Fibroblast of skin of back (primary cell): ENCODE data around the gene ATRNL1. TPM values are rescaled to one million over a fixed set of nuclear protein-coding genes. Genes with fewer than 3 reads are reported as not detected.

ENCODE experiments used
- DNase-seq: peaks from one replicate; pipeline ENCODE4 v3.0.0-alpha.2; 2013
- polyA plus RNA-seq, 2 experiments: library from polyadenylated mRNA; unstranded; fragments of 120-200 nt; gene quantifications; one replicate each; pipeline ENCODE4 v1.2.1, GENCODE V29; 2013; ENCODE audit not compliant: insufficient read length in 2 of 2

ATRNL1 gene, protein sequence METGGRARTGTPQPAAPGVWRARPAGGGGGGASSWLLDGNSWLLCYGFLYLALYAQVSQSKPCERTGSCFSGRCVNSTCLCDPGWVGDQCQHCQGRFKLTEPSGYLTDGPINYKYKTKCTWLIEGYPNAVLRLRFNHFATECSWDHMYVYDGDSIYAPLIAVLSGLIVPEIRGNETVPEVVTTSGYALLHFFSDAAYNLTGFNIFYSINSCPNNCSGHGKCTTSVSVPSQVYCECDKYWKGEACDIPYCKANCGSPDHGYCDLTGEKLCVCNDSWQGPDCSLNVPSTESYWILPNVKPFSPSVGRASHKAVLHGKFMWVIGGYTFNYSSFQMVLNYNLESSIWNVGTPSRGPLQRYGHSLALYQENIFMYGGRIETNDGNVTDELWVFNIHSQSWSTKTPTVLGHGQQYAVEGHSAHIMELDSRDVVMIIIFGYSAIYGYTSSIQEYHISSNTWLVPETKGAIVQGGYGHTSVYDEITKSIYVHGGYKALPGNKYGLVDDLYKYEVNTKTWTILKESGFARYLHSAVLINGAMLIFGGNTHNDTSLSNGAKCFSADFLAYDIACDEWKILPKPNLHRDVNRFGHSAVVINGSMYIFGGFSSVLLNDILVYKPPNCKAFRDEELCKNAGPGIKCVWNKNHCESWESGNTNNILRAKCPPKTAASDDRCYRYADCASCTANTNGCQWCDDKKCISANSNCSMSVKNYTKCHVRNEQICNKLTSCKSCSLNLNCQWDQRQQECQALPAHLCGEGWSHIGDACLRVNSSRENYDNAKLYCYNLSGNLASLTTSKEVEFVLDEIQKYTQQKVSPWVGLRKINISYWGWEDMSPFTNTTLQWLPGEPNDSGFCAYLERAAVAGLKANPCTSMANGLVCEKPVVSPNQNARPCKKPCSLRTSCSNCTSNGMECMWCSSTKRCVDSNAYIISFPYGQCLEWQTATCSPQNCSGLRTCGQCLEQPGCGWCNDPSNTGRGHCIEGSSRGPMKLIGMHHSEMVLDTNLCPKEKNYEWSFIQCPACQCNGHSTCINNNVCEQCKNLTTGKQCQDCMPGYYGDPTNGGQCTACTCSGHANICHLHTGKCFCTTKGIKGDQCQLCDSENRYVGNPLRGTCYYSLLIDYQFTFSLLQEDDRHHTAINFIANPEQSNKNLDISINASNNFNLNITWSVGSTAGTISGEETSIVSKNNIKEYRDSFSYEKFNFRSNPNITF (N-terminal part only)
- 2.2 TPM for polyA plus RNA-seq (2013, experiment 1 of 2; ENCODE audit: insufficient read length)
- 2.6 TPM for polyA plus RNA-seq (2013, experiment 2 of 2; ENCODE audit: insufficient read length)

DNA sequence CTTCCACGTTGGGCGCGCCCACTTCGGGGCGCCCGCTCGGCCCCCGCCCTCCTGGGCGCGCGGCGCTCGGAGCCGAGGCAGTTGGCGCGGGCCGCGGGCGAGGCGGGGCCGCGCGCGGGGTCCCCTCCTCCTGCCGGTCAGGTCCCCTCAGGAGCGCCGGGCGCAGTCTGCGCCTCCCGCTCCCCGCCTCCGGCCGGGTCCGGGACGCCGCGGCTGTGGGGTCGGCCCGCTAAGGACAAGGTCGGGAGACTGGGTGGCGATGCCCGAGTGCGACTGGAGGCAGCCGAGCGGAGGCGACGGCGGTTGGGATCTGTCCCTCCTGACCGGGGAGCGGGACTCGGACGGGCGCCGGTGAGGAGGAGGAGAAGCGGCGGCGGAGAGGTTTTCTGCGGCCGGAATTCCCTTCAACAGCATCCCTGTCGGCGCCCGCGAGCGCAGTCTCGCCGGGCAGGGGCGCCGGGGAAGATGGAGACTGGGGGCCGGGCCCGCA, at the start of gene ATRNL1:
Gene ATRNL1 (plus strand): TSS at position 80 of the 490 bp plus-strand sequence. CDS start 386 bp downstream, at position 466.
- peak; percentile 47 for DNase-seq

DNA sequence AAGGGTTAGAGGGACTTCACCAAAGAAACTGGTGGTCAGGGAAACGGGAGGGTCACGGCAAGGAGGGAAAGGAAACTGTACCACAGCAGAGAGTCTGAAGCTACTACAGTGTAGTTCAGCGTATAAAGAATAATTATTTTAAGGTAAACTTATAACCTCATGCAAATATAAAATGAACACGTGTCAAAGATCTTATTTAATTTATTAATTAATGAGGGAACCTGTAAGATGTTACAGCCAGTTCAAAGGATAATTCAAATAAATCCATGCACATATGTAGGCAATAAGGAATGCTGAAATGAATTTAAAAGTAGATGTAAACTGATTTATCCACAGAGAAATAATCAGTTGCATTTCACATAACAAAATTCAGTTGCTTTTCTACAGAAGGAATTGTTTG, 49.4 kb upstream of the ATRNL1 start:
- DNase-seq, result no peak

DNA sequence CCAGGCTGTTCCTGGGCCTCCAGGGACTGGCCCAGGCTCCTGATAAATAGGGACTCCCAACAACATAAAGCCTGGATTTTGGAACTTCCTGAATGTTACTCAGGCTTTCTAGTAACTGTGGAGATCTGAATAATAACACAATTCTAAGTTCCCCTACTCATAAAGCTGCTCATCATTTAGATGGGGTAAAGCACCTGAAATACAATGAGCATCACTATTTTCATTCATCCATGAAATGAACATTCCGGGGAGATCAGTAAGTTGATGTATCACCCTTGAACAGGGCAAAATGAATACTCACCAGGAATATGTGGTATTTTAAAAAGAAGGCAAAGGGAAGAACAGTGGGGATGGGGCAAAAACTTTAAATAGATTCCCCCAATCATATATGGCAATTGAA, 48.3 kb upstream of the ATRNL1 start:
- DNase-seq, result no peak

DNA sequence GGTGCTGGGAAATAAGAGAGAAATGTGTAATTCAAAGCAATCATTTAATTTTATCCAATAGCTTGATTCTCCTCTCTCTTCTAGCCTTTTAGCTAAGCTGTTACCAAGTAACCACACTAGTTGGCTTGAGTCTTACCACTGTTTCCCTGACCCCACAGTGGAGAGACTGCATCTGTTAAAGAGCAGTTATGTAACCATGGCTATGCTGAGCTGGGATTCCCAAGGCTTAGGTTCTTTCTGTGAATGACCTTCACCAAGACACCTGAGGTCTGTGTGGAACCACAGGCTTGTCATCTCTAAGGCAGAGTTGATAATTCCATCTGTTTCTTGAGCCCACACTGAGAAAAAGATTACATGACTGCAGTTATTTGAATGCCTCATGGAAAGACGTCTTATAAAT, 47.7 kb upstream of the ATRNL1 start:
- DNase-seq, result no peak

DNA sequence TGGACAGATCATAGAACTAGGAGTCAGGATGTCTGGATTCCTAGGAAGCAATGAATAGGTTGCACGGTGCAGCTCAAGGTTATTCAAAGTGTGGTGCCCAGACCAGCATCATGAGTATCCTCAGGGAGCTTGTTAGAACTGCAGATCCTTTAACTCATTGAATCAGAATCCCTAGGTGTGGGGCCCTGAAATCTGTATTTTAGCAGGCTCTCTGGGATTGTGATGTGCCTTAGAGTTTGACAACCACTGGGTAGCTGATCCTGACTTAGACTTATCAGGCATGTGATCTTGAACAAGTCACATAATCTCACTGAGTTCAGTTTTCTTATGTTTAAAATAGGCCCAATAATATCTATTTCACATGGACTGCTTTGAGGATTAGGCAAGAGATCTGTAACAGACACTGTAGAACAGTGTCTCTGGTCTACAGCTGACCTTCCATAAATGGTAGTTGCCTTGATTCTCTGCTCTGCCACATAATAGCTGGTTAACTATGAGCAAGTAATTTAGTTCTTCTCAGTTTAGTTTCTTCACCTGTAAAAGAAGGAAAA, 46.4 kb upstream of the ATRNL1 start:
- no peak for DNase-seq

DNA sequence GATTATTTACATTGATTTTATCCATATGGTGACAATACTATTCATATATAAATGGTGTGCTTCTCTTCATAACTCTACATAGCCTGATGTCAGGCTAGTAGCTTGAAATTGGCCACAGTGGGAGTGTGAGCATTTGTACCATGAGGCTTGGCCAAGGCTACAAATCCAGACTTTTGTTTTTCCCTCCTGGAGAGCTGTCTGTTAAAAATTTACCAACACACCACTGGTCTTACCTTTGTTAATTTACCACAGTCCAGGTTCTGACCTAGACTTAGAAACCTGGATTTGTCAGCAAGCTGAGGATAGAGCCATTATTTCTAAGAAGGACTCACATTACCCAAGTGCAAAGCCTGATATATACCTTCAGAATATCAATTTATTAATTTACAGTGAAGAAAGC, 45.5 kb upstream of the ATRNL1 start:
- DNase-seq, result no peak

DNA sequence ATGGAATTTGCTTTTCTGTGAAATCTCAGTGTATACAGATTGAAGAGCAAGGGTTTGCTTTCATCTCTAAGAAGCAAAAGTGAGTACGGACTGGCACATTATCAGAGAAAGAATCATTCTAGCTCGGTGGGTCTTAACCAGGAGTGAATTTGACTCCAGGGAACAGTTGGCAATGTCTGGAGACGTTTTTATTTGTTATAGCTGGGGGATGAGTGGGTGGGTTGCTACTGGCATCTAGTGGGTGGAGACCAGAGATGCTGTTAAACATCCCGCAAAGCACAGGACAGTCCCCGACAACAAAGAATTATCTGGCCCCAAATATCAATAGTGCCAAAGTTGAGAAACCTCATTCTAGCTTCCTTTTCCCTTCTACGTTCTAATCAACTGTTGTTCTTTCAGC, 43.8 kb upstream of the ATRNL1 start:
- DNase-seq, result no peak

DNA sequence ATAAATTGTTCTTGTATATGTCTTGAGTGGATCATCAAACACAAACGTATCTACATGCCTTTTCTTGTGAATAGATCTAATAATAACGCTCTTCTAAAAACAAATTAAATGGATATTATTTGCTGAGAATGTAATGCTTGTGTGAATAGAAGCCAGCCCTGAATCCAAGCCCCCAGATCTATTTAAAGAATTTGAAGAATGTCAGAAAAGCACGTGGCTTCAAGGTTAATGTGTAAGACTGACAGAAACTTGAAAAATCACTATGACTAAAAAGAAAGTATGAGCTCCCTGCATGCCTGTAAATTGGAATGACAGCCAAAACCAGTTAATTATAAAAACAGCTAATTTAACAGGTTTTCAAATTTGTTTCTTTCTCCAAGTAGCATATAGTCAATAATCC, 43.2 kb upstream of the ATRNL1 start:
- peak; percentile 74 for DNase-seq

DNA sequence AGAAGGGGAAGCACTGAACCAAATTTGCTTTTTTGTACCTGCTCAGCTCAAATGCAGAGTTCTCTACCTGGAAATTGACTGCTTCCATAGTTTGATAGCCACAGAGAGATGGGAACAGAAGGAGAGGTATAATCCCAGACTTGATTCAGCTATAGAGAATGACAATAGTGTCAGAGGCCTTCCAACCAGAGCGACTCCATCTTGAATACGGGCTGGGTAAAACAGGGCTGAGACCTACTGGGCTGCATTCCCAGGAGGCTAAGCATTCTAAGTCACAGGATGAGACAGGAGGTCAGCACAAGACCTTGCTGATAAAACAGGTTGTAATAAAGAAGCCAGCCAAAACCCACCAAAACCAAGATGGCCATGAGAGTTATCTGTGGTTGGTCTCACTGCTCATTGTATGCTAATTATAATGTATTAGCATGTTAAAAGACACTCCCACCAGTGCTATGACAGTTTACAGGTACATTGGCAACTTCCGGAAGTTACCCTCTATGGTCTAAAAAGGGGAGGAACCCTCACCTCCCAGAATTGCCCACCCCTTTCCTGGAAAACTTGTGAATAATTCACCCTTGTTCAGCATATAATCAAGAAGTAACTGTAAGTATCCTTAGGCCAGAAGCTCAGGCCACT, 42.7 kb upstream of the ATRNL1 start:
- DNase-seq, result no peak

DNA sequence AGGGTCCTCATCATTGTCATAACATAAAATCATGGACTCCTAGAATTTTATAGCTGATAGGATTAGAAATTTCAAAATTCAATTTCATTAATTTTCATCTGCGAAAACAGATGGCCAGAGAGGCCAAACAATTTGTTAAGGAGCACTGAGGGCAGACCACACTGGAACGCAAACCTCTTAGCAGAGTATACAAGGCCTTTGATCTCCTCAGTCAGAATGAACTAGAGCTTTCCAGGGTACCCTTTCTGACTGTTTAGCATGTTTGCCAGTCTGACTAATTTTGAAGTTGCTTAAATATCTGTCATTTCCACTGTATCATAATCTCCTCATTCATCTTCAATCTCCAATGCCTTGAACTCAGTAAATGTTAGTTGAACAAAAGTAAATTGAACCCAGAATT, 41.9 kb upstream of the ATRNL1 start:
- DNase-seq, result no peak

DNA sequence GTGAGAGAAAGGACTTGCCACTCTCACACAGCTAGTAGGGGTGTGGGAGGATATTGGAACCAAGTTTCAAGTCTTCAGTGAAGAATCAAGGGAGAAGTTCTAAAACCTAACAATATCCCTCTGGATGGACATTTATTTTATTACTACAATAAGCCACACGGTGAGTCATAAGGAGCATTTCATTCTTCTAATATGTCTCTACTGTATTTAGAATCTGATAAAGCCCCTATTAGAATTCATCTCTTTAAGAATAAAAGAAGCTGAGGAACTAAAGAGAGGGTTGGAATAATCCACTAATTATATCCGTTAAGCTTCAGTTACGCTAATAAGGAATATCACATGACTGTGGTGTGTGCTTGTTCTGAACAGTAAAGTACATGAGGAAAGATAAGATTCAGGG, 40.9 kb upstream of the ATRNL1 start:
- peak; percentile 9 for DNase-seq

DNA sequence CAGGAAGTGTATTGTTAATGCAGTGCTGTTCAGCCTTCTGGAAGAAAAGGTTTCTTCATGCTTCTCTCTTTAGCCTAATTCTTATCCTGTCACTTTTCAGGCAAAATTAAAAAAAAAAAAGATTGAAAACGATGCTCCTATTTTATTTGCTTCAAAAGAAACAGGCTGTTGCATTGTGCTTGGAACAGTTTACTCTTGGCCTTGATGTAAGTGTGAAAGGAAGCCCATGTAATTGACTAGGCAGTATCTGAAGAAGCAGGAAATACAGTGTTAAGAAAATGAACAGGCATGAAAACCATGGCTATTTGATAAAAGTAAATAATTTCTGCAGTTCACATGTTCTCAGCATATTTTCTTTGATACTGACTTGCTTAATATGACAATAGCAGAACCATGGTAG, 40.4 kb upstream of the ATRNL1 start:
- no peak for DNase-seq

DNA sequence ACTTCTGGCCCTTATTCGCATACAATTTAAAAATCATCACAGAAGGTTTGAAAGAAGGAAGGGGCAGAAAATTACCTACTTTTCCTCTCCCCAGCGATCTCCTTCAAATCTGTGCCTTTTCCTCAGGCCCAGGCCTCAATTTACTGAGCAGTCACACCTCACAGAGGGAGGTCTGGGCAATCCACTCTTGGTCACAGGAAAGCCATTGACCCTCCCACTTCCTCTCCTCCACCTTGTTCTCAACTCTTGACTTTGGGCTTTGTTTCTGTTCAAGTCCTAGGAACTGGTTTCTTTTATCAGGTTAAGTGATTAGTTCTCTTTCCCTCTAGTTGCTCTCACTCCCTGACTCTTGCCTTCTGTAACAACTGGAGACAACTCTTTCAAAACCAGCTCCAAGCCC, 37.0 kb upstream of the ATRNL1 start:
- no peak for DNase-seq

DNA sequence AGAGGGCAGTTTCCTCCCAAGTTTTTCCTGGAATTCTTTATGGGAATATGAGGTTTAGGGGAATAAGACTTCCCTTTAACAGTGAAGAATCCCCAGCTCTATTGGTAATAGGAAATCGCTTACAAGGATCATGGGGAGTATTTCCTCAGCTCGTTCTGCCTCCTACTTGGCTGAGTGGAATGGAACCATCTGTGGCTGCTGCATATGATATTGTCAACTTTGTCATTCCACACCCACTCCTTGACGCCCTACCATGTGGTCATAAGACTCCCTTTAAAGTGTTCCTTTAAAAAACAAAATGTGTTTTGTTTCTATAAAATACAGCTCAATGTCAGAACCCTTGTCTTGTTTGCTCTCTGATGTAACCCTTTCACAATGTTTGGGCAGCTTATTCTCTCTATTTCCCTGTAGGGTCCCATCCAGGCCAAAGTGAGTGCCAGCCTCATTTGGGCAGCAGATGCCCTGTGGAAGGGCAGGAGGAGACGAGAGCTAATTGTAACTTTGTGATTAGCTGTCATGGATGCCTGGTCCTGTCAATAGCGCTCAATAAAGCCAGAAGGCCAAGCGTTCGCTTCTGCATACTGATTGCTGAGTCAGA, 33.8 kb upstream of the ATRNL1 start:
- no peak for DNase-seq

DNA sequence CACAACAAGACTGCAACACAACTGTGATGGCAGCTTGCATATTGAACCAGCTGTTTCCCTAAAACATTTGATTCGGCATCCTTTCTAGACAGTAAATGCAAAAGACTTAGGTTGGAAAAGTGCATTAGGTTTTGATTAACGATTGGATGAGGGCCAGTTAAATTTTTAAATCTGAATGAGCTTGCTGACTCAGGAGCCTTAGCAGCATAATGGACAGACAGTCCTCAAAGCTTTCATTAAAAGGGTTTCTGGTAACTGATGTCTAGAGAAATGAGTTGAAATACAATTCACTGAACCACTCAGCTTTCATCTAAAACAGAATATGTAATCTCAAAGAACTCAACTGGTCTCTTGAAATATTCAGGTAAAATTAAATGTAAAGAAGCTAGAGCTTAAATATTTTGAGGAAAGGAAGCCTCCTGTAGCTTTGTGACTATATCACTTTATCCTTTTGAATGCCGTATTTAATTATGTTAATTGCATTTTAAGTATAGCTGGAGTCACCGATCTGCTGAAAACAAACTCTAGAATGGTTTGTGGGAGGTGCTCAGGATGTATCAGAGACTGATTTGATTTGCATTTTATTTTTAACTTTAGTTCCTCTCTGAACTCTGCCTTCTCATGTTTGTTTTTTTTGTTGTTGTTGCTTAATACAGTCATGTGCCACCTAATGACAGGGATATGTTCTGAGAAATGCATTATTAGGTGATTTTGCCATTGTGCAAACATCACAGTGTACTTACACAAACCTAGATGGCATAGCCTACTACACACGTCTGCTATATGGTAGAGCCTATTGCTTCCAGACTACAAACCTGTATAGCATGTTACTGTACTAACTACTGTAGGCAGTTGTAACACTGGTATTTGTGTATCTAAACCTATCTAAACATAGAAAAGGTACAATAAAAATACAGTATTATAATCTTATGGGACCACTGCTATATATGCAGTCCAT, 29.2 kb upstream of the ATRNL1 start:
- DNase-seq, result no peak

DNA sequence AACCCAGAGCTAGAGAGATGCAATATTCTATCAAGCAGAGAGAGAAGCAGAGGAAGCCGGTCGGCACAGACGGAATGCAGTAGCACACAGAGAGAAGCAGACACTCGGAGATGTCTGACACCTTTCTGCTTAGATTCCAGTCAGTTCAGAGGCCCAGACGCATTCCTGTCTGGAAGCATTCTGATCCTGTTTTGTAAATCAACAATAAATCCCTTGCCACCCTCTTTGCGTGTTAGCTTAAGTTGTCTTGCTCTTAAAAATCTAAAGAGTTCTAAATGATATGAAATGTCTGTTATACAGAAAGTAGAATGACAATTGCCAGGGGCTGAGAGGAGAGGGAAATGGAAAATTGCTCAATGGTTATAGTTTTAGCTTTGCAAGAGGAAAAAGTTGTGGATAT, 27.4 kb upstream of the ATRNL1 start:
- peak; percentile 10 for DNase-seq

DNA sequence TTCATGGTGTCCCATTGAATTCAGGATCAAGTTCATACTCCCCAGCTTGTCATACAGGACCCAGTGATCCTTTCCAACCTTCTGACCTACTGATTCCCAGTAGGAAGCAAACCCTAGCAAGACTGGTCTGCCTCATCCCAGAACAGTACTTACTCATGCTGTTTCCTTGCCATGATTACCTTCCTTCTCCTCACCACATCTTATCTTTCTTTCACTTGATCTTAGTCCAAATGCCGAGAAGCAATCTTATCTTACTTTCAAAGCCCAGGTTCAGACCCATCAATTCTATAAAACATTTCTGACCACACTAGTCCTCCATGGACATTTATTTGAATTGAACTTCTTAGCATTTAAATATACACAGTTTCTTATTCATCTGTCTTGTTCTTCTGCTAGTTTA, 26.6 kb upstream of the ATRNL1 start:
- DNase-seq, result no peak

DNA sequence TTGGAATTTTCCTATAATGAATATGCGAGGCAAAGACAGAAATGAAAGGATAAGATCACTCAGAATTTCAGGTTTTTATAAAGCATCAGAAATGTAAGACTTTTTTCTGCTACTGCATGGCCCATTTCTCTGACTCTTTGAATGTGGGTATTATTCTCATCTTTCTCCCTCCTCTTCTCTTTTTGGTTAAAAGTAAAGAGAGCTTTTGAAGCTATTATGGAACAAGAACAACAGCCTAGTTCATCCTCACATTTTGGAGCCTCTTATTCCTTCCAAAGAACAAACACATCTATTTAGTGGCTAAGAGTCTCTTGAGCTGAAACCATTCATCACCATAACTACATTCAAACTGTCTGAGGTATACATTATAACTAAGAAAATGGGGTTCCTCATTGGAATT, 19.4 kb upstream of the ATRNL1 start:
- no peak for DNase-seq

DNA sequence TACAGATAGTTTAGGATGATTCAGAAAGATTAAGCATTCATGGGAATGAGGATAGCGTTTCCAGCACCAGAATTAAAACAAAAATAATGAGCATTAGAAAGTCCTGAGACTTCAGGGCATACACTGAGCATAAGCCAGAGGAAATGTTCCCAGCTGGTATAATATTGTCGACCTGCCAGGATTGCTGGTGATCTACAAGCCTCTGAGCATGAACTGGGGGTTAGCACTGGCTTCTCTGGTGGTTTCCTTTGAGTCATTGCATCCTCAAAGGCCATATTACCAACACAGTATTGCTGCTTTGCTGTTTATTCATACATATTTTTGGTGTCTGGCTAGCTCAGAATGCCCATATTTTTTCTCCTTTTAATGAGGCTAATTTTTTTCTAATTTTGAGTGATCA, 10.7 kb upstream of the ATRNL1 start:
- DNase-seq, result peak; percentile 81

DNA sequence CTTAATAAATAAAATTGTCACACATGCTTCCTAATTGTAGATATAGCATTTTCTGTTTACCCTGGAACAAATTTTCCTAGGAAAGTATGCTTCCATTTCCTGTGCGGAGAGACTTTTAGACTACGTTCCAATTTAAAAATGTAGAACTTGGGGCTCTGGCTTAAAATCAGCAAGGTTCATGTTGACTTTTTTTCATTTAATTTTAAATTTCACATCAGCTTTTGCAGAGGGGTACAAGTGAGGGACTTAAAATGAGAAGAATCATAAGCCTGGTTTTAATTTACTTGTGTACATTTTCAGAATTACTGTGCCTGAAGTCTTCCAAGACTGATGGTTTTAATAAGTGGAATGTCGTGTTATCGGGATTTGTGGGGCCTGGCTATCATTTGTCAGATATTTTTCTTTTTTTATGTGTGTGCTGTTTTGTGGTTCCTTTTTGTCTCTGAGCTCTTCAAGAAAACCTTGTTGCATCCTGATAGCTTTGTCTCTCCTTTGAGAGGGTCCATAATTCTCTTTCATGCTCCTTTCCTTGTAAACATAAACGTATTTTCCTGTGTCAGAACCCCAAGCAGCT, 8.8 kb upstream of the ATRNL1 start:
- DNase-seq, result no peak
